ENCODE data around the gene TBL3.

- TF ChIP-seq POLR2AphosphoS5 (IDR thresholded peaks at IDR 0.05; ENCODE audit: low read depth, low read length) (no peak), POLR2A (IDR thresholded peaks at IDR 0.05; ENCODE audit: low read depth, low read length) (peak; percentile 31; the same call in 1 of the 2 replicates), TAF1 (IDR thresholded peaks at IDR 0.05; ENCODE audit: borderline replicate concordance, low read depth, low read length) (no peak)
Observed at GRCh38 chr16:1991135-1991551, 19.3 kb downstream of the TBL3 start.
